Transverse colon (tissue), 4 donors: ENCODE measurements around the gene PHYKPL.

Source experiments
- CTCF ChIP-seq, 5 experiments: fragments of 200-600 bp in 3 of 5; fragments of 450-650 bp in 2 of 5; sonication (generic) in 3 of 5; IDR thresholded peaks; 1 replicate in 2 of 5; 2 replicates in 3 of 5; pipeline ENCODE4 v1.5.1; 2016 to 2017; ENCODE audit warnings: antibody characterized with exemption in 5 of 5, inconsistent platforms in 3 of 5, mild to moderate bottlenecking in 2 of 5, moderate library complexity in 1 of 5
- EP300 ChIP-seq: sonication (generic); formaldehyde crosslinking; IDR thresholded peaks from one replicate; pipeline ENCODE4 v1.6.1; 2017; ENCODE audit warnings: antibody characterized with exemption, low read depth
- POLR2A ChIP-seq: fragments of 450-650 bp; IDR thresholded peaks from one replicate; pipeline ENCODE4 v1.6.1; 2016; ENCODE audit warnings: antibody characterized with exemption, mild to moderate bottlenecking, moderate library complexity
- POLR2AphosphoS5 ChIP-seq, 3 donors: sonication (generic); formaldehyde crosslinking; IDR thresholded peaks; one replicate each; pipeline ENCODE4 v1.6.1; 2016; ENCODE audit warnings: antibody characterized with exemption in 3 of 3

DNA sequence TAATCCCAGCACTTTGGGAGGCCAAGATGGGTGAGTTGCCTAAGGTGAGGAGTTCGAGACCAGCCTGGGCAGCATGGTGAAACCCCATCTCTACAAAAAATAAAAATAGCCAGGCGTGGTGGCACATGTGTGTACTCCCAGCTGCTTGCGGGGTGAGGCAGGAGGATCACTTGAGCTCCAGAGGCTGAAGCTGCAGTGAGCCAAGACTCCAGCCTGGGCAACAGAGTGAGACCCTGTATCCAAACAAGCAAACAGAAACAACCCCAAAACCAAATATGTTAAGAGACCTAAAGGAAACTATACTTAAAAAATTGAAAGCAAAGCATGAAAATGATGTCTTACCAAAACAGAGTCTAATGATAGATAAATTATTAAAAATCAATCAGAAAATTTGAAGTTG is 15.8 kb downstream of the PHYKPL start:
- TF ChIP-seq POLR2AphosphoS5 (IDR thresholded peaks at IDR 0.05) (no peak), CTCF (IDR thresholded peaks at IDR 0.05) (no peak), POLR2A (no peak), EP300 (no peak)
